Esophagus muscularis mucosa (tissue), 3 donors: ENCODE results near the gene EHBP1.

Experiments used
- CTCF ChIP-seq, 3 experiments: fragments of 200-600 bp in 2 of 3; fragments of 450-650 bp in 1 of 3; sonication (generic) in 2 of 3; IDR thresholded peaks; one replicate each; pipeline ENCODE4 v1.5.1; 2017 to 2019; ENCODE audit warnings: antibody characterized with exemption in 3 of 3, mild to moderate bottlenecking in 2 of 3, moderate library complexity in 1 of 3
- POLR2A ChIP-seq: fragments of 450-650 bp; IDR thresholded peaks from one replicate; pipeline ENCODE4 v1.6.1; 2017; ENCODE audit warnings: antibody characterized with exemption, moderate library complexity, mild to moderate bottlenecking, low read depth
- POLR2AphosphoS5 ChIP-seq, 2 donors: sonication (generic); formaldehyde crosslinking; IDR thresholded peaks; one replicate each; pipeline ENCODE4 v1.6.1; 2017; ENCODE audit warnings: antibody characterized with exemption in 2 of 2

GRCh38 chr2:62920070-62920469, 214.6 kb downstream of the EHBP1 start:
- TF ChIP-seq CTCF (IDR thresholded peaks at IDR 0.05) (no peak), POLR2A (no peak), POLR2AphosphoS5 (IDR thresholded peaks at IDR 0.05) (no peak)
